ENCODE results near the gene PYY. TPM values are rescaled to one million over a fixed set of nuclear protein-coding genes. Genes with fewer than 3 reads are reported as not detected.

Gene PYY
- not detected in 2 replicates for total RNA-seq

DNA sequence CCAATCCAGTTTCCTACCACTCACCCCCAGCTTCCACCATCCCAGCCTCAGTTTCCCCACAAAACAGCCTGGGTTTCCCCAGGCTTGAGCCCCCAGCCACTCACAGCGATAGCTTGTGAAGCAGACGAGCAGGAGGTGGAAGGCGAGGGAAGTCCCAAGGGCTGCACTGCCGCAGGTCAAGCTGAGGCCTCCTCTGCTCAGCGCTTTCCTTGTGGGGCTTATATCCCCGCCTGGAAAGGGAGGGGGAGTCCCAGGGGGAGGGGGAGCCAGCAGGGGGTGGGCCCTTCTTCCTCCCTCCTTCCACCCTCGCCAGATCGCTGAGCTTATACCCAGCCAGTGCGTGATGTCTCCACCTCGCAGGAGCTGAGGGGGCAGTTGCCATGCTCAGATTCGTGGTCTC lies at the start of gene PYY:
Gene PYY (minus strand): TSS at position 195 of the 400 bp plus-strand sequence. CDS start 457 bp downstream, outside the sequence.

DNA sequence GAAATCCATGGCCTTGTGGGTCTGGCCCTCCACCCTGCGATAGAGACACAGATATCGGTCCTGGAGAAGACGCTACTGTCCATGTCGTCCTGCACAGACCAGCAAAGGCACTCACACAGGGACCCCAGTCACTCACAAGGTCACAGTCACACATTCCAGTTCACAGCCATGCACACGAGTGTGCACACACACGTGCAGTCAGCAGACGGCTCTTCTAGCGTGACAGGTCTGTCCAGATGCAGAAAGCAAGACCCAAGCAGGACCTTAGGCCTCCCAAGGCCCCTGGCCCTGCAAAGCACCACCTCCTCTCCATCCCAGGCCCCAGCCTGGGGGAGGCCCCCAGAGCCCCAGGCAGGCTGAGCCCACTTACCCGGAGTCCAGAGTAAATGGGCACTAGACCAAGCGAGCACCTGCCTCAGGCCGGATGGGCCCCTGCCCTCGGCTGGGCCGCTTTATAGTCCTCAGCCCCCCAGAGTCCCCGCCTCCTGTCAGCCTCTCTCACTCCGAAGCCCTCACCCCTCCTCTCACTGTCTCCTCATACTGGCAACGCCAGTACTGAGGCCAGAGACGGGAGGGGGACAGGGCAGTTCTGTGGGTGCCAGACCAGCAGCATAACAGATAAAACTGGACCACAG lies 11.6 kb downstream of the PYY start, which contains the start of gene PPY:
Gene PPY (minus strand): TSS at position 426 of the 635 bp plus-strand sequence. CDS start 822 bp downstream, outside the sequence.

DNA sequence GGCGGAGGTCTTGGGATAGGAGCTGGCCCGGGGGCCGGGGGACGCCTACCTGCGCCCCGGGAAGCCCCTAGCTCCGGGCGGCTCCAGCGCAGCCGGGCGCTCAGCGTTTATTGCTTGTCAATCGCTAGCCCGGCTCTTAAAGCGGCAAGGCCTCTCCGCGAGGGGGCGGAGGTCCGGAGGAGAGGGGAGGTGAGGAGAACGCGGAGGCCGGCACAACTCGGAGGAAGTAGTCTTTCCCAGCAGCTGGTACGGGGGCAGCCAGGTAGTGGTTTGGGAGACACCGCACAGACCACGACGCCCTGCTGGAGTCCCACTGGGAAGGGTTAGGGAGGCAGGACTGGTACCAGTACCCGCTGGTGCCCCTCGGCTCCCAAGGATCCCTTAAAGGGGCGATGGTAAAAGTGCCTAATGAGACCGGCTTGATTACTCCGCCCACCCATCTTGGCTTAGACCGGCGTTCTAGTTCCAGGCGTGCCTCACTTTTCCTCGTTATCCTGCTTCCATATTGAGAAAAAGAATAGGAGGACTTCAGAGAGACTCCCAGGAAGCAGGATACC lies 46.2 kb downstream of the PYY start, which contains the start of gene MPP2:
Gene MPP2 (minus strand): TSS at position 112 of the 557 bp plus-strand sequence. CDS start 3,076 bp downstream, outside the sequence.

Other genes with a start within 250 kb of the PYY start
- gene SOST, start 195.1 kb downstream of the PYY start, total RNA-seq: not detected in 2 replicates
- 35.8 and 90.5 TPM in 2 replicates for gene DUSP3, start 175.0 kb downstream of the PYY start, total RNA-seq
- under 0.01 TPM in 1 of 2 replicates, not detected in the other for gene CFAP97D1, start 173.5 kb downstream of the PYY start, total RNA-seq
- 3.4 and 6.3 TPM in 2 replicates for gene MPP3, start 120.8 kb downstream of the PYY start, total RNA-seq
- under 0.01 TPM in 2 replicates for gene CD300LG, start 106.8 kb downstream of the PYY start, total RNA-seq
- gene MPP2, start 46.4 kb downstream of the PYY start, total RNA-seq: 0.16 and 1.1 TPM in 2 replicates
- gene PPY, start 11.5 kb downstream of the PYY start, total RNA-seq: not detected in 2 replicates
- gene NAGS, start 50.7 kb upstream of the PYY start, total RNA-seq: 2.0 and 5.3 TPM in 2 replicates
- 78.7 and 83.5 TPM in 2 replicates for gene TMEM101, start 61.0 kb upstream of the PYY start, total RNA-seq
- 14.4 and 21.1 TPM in 2 replicates for gene LSM12, start 112.7 kb upstream of the PYY start, total RNA-seq
- 13.1 and 29.1 TPM in 2 replicates for gene G6PC3, start 116.8 kb upstream of the PYY start, total RNA-seq
- 45.6 and 50.3 TPM in 2 replicates for gene HDAC5, start 169.7 kb upstream of the PYY start, total RNA-seq
- 2.6 and 2.8 TPM in 2 replicates for gene HROB, start 188.0 kb upstream of the PYY start, total RNA-seq
- gene ASB16, start 216.8 kb upstream of the PYY start, total RNA-seq: not detected in 2 replicates
- 24.3 and 36.6 TPM in 2 replicates for gene TMUB2, start 233.0 kb upstream of the PYY start, total RNA-seq
- gene ATXN7L3, start 245.9 kb upstream of the PYY start, total RNA-seq: 31.4 and 43.0 TPM in 2 replicates